SK-N-SH treated with all-trans-retinoic acid at 6 μM for 48 hours (cell line): ENCODE results near the gene PXYLP1.

Experiments
- ATAC-seq: fragments of 200-7000 bp; cut with Tn5 transposase; 3 replicates; pipeline ENCODE4 v1.9.1; 2020; ENCODE audit warnings: mild to moderate bottlenecking, moderate library complexity
- ARNTL ChIP-seq: fragments of 450-650 bp; formaldehyde crosslinking; IDR thresholded peaks from 2 replicates; pipeline ENCODE4 v1.5.0; 2020; ENCODE audit warnings: low read depth, mild to moderate bottlenecking, moderate library complexity, borderline replicate concordance
- BACH2 ChIP-seq: fragments of 250-450 bp; sonication (Bioruptor Pico); IDR thresholded peaks from 2 replicates; pipeline ENCODE4 v1.9.0; 2021; ENCODE audit warnings: mild to moderate bottlenecking, borderline replicate concordance
- CSDC2 ChIP-seq: fragments of 250-450 bp; sonication (Bioruptor Pico); IDR thresholded peaks from 2 replicates; pipeline ENCODE4 v1.5.0; 2020; ENCODE audit warnings: mild to moderate bottlenecking, moderate library complexity
- ESRRG ChIP-seq: fragments of 250-450 bp; sonication (Bioruptor Pico); IDR thresholded peaks from 2 replicates; pipeline ENCODE4 v1.6.1; 2021; ENCODE audit warnings: mild to moderate bottlenecking
- GLIS3 ChIP-seq: fragments of 250-450 bp; sonication (Bioruptor Pico); IDR thresholded peaks from 2 replicates; pipeline ENCODE4 v1.5.0; 2020; ENCODE audit warnings: mild to moderate bottlenecking, moderate library complexity
- PPARA ChIP-seq: fragments of 250-450 bp; sonication (Bioruptor Pico); IDR thresholded peaks from 2 replicates; pipeline ENCODE4 v1.5.0; 2020; ENCODE audit warnings: mild to moderate bottlenecking, borderline replicate concordance
- RARB ChIP-seq: fragments of 250-450 bp; sonication (Bioruptor Pico); IDR thresholded peaks from 2 replicates; pipeline ENCODE4 v1.8.0; 2021; ENCODE audit warnings: mild to moderate bottlenecking, moderate library complexity
- SNAI2 ChIP-seq: fragments of 250-450 bp; sonication (Bioruptor Pico); IDR thresholded peaks from 2 replicates; pipeline ENCODE4 v1.5.0; 2020; ENCODE audit warnings: mild to moderate bottlenecking, moderate library complexity
- TCF4 ChIP-seq: fragments of 250-450 bp; sonication (Bioruptor Pico); IDR thresholded peaks from 2 replicates; pipeline ENCODE4 v1.8.0; 2021; ENCODE audit warnings: mild to moderate bottlenecking, moderate library complexity, borderline replicate concordance
- TOX ChIP-seq: fragments of 250-450 bp; sonication (Bioruptor Pico); IDR thresholded peaks from 2 replicates; pipeline ENCODE4 v1.8.0; 2021; ENCODE audit warnings: mild to moderate bottlenecking, moderate library complexity, borderline replicate concordance
- ZC3H10 ChIP-seq: fragments of 250-450 bp; sonication (Bioruptor Pico); IDR thresholded peaks from 2 replicates; pipeline ENCODE4 v1.5.1; 2021; ENCODE audit warnings: mild to moderate bottlenecking, moderate library complexity
- ZFP3 ChIP-seq: fragments of 250-450 bp; sonication (Bioruptor Pico); IDR thresholded peaks from 2 replicates; pipeline ENCODE4 v1.5.0; 2020; ENCODE audit warnings: mild to moderate bottlenecking, moderate library complexity
- ZFP30 ChIP-seq: fragments of 450-650 bp; formaldehyde crosslinking; IDR thresholded peaks from 2 replicates; pipeline ENCODE4 v1.5.0; 2022; ENCODE audit warnings: mild to moderate bottlenecking, moderate library complexity
- ZNF565 ChIP-seq: fragments of 450-650 bp; formaldehyde crosslinking; conservative IDR thresholded peaks from 2 replicates; pipeline ENCODE4 v1.5.0; 2020; ENCODE audit warnings: low read depth, mild to moderate bottlenecking, moderate library complexity
- ZNF70 ChIP-seq: fragments of 450-650 bp; formaldehyde crosslinking; IDR thresholded peaks from 2 replicates; pipeline ENCODE4 v1.5.0; 2020; ENCODE audit warnings: mild to moderate bottlenecking, moderate library complexity
- TF ChIP-seq, protein P1 (sequence below): fragments of 250-450 bp; sonication (Bioruptor Pico); IDR thresholded peaks from 2 replicates; pipeline ENCODE4 v1.8.0; 2020; ENCODE audit warnings: mild to moderate bottlenecking, moderate library complexity, borderline replicate concordance
- TF ChIP-seq, protein P2 (sequence below): fragments of 250-450 bp; sonication (Bioruptor Pico); IDR thresholded peaks from 2 replicates; pipeline ENCODE4 v1.8.0; 2021; ENCODE audit warnings: low read depth, mild to moderate bottlenecking, moderate library complexity, borderline replicate concordance
- TF ChIP-seq, protein P3 (sequence below): fragments of 250-450 bp; sonication (Bioruptor Pico); IDR thresholded peaks from 2 replicates; pipeline ENCODE4 v1.5.1; 2020; ENCODE audit warnings: low read depth, mild to moderate bottlenecking, moderate library complexity
- TF ChIP-seq, protein P4 (sequence below): fragments of 250-450 bp; sonication (Bioruptor Pico); IDR thresholded peaks from 2 replicates; pipeline ENCODE4 v1.5.0; 2020; ENCODE audit warnings: mild to moderate bottlenecking, moderate library complexity
- TF ChIP-seq, protein P5 (sequence below): fragments of 250-450 bp; sonication (Bioruptor Pico); IDR thresholded peaks from 2 replicates; pipeline ENCODE4 v1.5.1; 2021; ENCODE audit warnings: mild to moderate bottlenecking, moderate library complexity

Gene PXYLP1

DNA sequence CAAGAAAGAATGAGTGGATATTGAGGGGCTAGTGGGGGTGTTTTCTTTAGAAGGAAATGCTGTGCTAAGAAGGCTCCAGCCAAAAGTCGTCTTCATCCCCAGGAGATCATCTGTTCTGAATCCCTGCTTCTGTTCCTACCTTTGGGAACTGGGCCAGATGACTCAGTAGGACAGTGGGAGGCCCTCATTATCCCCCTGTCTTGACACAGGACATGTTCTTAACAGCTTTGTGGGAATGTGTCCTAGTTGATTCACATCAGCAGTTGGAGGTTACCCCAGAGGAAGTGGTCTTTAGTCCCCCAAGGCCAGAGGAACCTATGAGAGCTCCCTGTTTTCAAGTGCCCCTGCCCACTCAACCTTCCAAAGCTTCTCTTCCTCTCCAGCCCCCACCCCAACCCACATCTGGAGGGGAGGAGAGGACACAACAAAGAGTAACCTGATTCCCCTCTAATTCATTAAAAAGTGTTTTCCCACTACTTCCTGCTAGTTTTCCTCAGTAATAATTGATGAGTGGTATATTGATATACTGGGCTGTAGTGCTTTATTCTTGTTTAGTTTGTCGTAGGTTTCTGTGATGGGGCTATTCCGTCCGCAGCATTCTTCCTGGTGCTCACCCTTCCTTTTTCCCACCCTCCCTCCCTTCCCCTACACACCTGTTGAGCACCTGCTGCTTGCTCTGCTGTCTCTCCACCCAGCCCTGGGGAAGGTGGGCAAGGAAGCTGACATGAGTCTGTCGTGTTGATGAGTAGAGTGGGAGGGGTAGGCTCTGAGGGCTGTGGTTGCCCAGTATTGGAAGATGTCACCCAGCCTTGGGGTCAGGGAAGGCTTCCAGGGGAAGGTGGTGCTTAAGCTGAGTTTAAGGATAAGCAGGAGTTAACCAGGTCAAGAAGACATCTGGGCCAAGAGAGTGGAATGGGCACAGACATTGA lies 9.3 kb downstream of the PXYLP1 start:
- peak; percentile 47 for ATAC-seq
- TF ChIP-seq ZFP30 (CRISPR knock-in tag) = no peak
- TF ChIP-seq ZNF565 (CRISPR knock-in tag) = no peak
- no peak for TF ChIP-seq TCF4 (CRISPR knock-in tag)
- no peak for TF ChIP-seq ZC3H10 (CRISPR knock-in tag)
- TF ChIP-seq, protein P1, sequence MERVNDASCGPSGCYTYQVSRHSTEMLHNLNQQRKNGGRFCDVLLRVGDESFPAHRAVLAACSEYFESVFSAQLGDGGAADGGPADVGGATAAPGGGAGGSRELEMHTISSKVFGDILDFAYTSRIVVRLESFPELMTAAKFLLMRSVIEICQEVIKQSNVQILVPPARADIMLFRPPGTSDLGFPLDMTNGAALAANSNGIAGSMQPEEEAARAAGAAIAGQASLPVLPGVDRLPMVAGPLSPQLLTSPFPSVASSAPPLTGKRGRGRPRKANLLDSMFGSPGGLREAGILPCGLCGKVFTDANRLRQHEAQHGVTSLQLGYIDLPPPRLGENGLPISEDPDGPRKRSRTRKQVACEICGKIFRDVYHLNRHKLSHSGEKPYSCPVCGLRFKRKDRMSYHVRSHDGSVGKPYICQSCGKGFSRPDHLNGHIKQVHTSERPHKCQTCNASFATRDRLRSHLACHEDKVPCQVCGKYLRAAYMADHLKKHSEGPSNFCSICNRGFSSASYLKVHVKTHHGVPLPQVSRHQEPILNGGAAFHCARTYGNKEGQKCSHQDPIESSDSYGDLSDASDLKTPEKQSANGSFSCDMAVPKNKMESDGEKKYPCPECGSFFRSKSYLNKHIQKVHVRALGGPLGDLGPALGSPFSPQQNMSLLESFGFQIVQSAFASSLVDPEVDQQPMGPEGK (CRISPR knock-in tag) = no peak
- TF ChIP-seq GLIS3 (CRISPR knock-in tag) = no peak
- no peak for TF ChIP-seq BACH2 (CRISPR knock-in tag)
- TF ChIP-seq, protein P2, sequence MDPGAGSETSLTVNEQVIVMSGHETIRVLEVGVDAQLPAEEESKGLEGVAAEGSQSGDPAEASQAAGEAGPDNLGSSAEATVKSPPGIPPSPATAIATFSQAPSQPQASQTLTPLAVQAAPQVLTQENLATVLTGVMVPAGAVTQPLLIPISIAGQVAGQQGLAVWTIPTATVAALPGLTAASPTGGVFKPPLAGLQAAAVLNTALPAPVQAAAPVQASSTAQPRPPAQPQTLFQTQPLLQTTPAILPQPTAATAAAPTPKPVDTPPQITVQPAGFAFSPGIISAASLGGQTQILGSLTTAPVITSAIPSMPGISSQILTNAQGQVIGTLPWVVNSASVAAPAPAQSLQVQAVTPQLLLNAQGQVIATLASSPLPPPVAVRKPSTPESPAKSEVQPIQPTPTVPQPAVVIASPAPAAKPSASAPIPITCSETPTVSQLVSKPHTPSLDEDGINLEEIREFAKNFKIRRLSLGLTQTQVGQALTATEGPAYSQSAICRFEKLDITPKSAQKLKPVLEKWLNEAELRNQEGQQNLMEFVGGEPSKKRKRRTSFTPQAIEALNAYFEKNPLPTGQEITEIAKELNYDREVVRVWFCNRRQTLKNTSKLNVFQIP = no peak
- TF ChIP-seq, protein P3, sequence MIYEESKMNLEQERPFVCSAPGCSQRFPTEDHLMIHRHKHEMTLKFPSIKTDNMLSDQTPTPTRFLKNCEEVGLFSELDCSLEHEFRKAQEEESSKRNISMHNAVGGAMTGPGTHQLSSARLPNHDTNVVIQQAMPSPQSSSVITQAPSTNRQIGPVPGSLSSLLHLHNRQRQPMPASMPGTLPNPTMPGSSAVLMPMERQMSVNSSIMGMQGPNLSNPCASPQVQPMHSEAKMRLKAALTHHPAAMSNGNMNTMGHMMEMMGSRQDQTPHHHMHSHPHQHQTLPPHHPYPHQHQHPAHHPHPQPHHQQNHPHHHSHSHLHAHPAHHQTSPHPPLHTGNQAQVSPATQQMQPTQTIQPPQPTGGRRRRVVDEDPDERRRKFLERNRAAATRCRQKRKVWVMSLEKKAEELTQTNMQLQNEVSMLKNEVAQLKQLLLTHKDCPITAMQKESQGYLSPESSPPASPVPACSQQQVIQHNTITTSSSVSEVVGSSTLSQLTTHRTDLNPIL (CRISPR knock-in tag) = no peak
- no peak for TF ChIP-seq TOX (CRISPR knock-in tag)
- no peak for TF ChIP-seq ARNTL (CRISPR knock-in tag)
- no peak for TF ChIP-seq RARB (CRISPR knock-in tag)
- TF ChIP-seq ZNF70 = no peak
- TF ChIP-seq SNAI2 (CRISPR knock-in tag) = no peak
- TF ChIP-seq, protein P4, sequence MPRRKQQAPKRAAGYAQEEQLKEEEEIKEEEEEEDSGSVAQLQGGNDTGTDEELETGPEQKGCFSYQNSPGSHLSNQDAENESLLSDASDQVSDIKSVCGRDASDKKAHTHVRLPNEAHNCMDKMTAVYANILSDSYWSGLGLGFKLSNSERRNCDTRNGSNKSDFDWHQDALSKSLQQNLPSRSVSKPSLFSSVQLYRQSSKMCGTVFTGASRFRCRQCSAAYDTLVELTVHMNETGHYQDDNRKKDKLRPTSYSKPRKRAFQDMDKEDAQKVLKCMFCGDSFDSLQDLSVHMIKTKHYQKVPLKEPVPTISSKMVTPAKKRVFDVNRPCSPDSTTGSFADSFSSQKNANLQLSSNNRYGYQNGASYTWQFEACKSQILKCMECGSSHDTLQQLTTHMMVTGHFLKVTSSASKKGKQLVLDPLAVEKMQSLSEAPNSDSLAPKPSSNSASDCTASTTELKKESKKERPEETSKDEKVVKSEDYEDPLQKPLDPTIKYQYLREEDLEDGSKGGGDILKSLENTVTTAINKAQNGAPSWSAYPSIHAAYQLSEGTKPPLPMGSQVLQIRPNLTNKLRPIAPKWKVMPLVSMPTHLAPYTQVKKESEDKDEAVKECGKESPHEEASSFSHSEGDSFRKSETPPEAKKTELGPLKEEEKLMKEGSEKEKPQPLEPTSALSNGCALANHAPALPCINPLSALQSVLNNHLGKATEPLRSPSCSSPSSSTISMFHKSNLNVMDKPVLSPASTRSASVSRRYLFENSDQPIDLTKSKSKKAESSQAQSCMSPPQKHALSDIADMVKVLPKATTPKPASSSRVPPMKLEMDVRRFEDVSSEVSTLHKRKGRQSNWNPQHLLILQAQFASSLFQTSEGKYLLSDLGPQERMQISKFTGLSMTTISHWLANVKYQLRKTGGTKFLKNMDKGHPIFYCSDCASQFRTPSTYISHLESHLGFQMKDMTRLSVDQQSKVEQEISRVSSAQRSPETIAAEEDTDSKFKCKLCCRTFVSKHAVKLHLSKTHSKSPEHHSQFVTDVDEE (CRISPR knock-in tag) = no peak
- TF ChIP-seq ZFP3 = no peak
- no peak for TF ChIP-seq PPARA (CRISPR knock-in tag)

DNA sequence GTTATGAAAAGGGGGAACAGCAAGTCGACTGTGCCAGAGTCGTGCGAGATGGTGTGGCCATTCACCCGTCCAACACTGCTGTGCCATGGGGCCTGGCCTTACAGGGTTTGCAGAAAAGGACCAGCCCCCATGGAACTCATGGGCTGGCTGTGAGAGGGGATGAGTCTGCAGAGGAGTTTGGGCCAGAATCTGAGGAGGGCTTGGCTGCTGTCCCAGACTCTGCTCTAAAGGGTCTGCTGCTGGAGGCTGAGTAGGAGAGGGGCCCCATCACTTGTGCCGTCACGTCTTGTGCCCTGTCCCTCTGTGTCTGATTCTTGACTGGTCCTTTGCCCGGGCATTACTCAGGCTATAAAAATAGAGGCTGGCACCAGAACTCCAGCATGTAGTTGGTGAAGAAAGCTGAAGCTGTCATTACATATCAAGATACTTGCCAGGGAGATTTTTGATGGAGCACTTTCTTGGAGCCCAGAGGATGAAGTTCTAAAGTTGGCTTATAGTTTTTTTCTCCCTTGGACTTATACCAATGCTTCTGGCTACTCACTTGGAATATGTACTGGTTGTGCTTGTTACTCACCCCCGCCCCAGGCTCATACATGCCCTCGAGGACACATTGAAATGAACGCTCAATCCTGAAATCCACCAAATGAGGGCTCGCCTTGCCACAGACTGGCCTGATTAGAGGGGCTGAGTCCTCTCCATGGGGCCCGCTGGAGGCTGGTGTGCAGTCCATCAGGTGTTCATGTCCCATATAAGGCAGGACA lies 10.2 kb downstream of the PXYLP1 start:
- peak; percentile 21 for ATAC-seq
- TF ChIP-seq ARNTL (CRISPR knock-in tag) = no peak
- no peak for TF ChIP-seq CSDC2 (CRISPR knock-in tag)
- TF ChIP-seq, protein P5, sequence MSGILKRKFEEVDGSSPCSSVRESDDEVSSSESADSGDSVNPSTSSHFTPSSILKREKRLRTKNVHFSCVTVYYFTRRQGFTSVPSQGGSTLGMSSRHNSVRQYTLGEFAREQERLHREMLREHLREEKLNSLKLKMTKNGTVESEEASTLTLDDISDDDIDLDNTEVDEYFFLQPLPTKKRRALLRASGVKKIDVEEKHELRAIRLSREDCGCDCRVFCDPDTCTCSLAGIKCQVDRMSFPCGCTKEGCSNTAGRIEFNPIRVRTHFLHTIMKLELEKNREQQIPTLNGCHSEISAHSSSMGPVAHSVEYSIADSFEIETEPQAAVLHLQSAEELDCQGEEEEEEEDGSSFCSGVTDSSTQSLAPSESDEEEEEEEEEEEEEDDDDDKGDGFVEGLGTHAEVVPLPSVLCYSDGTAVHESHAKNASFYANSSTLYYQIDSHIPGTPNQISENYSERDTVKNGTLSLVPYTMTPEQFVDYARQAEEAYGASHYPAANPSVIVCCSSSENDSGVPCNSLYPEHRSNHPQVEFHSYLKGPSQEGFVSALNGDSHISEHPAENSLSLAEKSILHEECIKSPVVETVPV (CRISPR knock-in tag) = no peak
- TF ChIP-seq, protein P2 = no peak
- no peak for TF ChIP-seq BACH2 (CRISPR knock-in tag)
- no peak for TF ChIP-seq ESRRG (CRISPR knock-in tag)
- TF ChIP-seq GLIS3 (CRISPR knock-in tag) = no peak
